ENCODE data around the gene SAMD10. TPM values are rescaled to one million over a fixed set of nuclear protein-coding genes. Genes with fewer than 3 reads are reported as not detected.

SAMD10 gene
- total RNA-seq, 4 donors from 2014 or later = 5.9 to 86.2 (median 19.4) TPM

GRCh38 chr20:64003960-64004725, 24.7 kb upstream of the SAMD10 start:
- TF ChIP-seq POLR2A (IDR thresholded peaks at IDR 0.05) = no peak
- TF ChIP-seq EP300 (IDR thresholded peaks at IDR 0.05; ENCODE audit: low read depth) = no peak

GRCh38 chr20:64001607-64002011, 22.2 kb upstream of the SAMD10 start:
- in situ Hi-C loops (cut with MboI; ENCODE audit: low pct_ligation_motif_present in 1 of 4, low pct_unique_long_range_greater_than_20kb in 1 of 4, low sequenced_read_pairs in 3 of 4) = no loop called here
- WGBS, 2 donors (ENCODE audit: low coverage in 1 of 2) = 59 to 71% methylated on average over 1 to 11 of the region's 11 CpGs
- Histone ChIP-seq H3K4me3 (no peak overlapping the region), H3K9me3 (no peaks in the 10 kb centered on the region), H3K4me1 (no peaks in the 10 kb centered on the region), H3K36me3 (peaks cover 0 to 63% (median 28%) of the 10 kb centered on the region in 4 donors), H3K27me3 (no peaks in the 10 kb centered on the region), H3K27ac (no peak overlapping the region)
- intact Hi-C loops (cut with DNase I; ENCODE audit: low total_unique reads) = no loop called here
- no peak for TF ChIP-seq POLR2AphosphoS5 (IDR thresholded peaks at IDR 0.05)
- no peak for TF ChIP-seq EP300 (IDR thresholded peaks at IDR 0.05; ENCODE audit: low read depth)
- TF ChIP-seq POLR2A (IDR thresholded peaks at IDR 0.05) = no peak
- TF ChIP-seq CTCF (IDR thresholded peaks at IDR 0.05) = no peak
- no peak for DNase-seq

More at GRCh38 chr20:64003960-64004725, 24.7 kb upstream of the SAMD10 start:
- Histone ChIP-seq H3K9me3 (no peaks in the 10 kb centered on the region), H3K36me3 (peaks cover 0 to 57% (median 28%) of the 10 kb centered on the region in 4 donors), H3K4me3 (no peak overlapping the region), H3K4me1 (no peaks in the 10 kb centered on the region), H3K27me3 (no peaks in the 10 kb centered on the region), H3K27ac (no peak overlapping the region)
- no peak for DNase-seq
- in situ Hi-C loops (cut with MboI; ENCODE audit: low pct_ligation_motif_present in 1 of 4, low pct_unique_long_range_greater_than_20kb in 1 of 4, low sequenced_read_pairs in 3 of 4) = no loop called here
- 63 to 100% methylated on average over 1 to 7 of the region's 7 CpGs for WGBS, 2 donors (ENCODE audit: low coverage in 1 of 2)
- intact Hi-C loops (cut with DNase I; ENCODE audit: low total_unique reads) = no loop called here

- Histone ChIP-seq H3K4me1 (no peaks in the 10 kb centered on the region), H3K4me3 (no peak overlapping the region), H3K9me3 (no peaks in the 10 kb centered on the region), H3K27me3 (no peaks in the 10 kb centered on the region), H3K27ac (no peak overlapping the region), H3K36me3 (peaks cover 0 to 70% (median 32%) of the 10 kb centered on the region in 4 donors)
- intact Hi-C loops (cut with DNase I; ENCODE audit: low total_unique reads) (no loop called here), in situ Hi-C loops (cut with MboI; ENCODE audit: low pct_ligation_motif_present in 1 of 4, low pct_unique_long_range_greater_than_20kb in 1 of 4, low sequenced_read_pairs in 3 of 4) (no loop called here)
- 94% methylated on average over 12 of the region's 12 CpGs; no CpG with 5 or more reads in 1 of the 2 donors for WGBS, 2 donors (ENCODE audit: low coverage in 1 of 2)
- DNase-seq = no peak
- no peak for TF ChIP-seq POLR2A (IDR thresholded peaks at IDR 0.05)
- TF ChIP-seq EP300 (IDR thresholded peaks at IDR 0.05; ENCODE audit: low read depth) = no peak
- TF ChIP-seq CTCF (IDR thresholded peaks at IDR 0.05) = no peak
- no peak for TF ChIP-seq POLR2AphosphoS5 (IDR thresholded peaks at IDR 0.05)
Observed at GRCh38 chr20:64000906-64001305, 21.5 kb upstream of the SAMD10 start.

GRCh38 chr20:63982937-63983336, 3.5 kb upstream of the SAMD10 start:
- Histone ChIP-seq H3K9me3 (no peaks in the 10 kb centered on the region), H3K36me3 (peaks cover 0 to 27% (median 12%) of the 10 kb centered on the region in 4 donors), H3K27ac (no peak overlapping the region), H3K27me3 (no peaks in the 10 kb centered on the region), H3K4me1 (peaks cover 25 to 36% (median 30%) of the 10 kb centered on the region in 4 donors), H3K4me3 (no peak overlapping the region)
- 90 to 93% methylated on average over 8 to 14 of the region's 14 CpGs for WGBS, 2 donors (ENCODE audit: low coverage in 1 of 2)
- in situ Hi-C loops (cut with MboI; ENCODE audit: low pct_ligation_motif_present in 1 of 4, low pct_unique_long_range_greater_than_20kb in 1 of 4, low sequenced_read_pairs in 3 of 4) = no loop called here
- TF ChIP-seq POLR2AphosphoS5 (IDR thresholded peaks at IDR 0.05) = no peak
- no peak for TF ChIP-seq CTCF (IDR thresholded peaks at IDR 0.05)
- TF ChIP-seq POLR2A (IDR thresholded peaks at IDR 0.05) = no peak
- no peak for TF ChIP-seq EP300 (IDR thresholded peaks at IDR 0.05; ENCODE audit: low read depth)
- intact Hi-C loops (cut with DNase I; ENCODE audit: low total_unique reads) = no loop called here
- DNase-seq = no peak

Measured in transverse colon (tissue), 4 donors.